Tongue (tissue), 2 donors: Measurements from ENCODE around the gene FHL2. TPM values are rescaled to one million over a fixed set of nuclear protein-coding genes. Genes with fewer than 3 reads are reported as not detected.

Experiments used
- DNase-seq: peaks from one replicate; pipeline ENCODE4 v3.0.0-alpha.2; 2015
- total RNA-seq: library from RNA; depleted of rRNA; stranded (reverse); fragments of >200 nt; gene quantifications from one replicate; pipeline ENCODE4 v1.2.3, GENCODE V29; 2014

The FHL2 gene
- total RNA-seq, 1 donor from 2014 or later: 193 TPM

DNA sequence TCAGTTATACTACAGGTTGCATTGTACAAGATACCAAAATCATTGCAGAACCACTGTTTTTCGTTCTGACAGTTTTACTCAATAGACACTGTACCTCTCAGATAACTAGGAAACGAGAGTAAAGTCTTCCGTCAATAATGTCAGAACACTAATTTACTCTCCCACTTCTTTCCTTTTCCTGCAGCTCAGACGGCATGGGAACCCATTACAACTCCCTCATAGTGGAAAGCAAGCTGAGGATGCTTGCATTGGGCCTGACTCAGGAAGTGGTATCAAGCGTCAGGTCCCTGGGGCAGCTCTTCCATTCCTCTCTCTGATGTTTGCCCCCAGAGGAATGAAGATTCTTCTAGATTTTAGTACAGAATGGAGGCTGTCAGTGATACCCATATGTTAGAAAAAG, 23.9 kb upstream of the FHL2 start:
- no peak for DNase-seq

DNA sequence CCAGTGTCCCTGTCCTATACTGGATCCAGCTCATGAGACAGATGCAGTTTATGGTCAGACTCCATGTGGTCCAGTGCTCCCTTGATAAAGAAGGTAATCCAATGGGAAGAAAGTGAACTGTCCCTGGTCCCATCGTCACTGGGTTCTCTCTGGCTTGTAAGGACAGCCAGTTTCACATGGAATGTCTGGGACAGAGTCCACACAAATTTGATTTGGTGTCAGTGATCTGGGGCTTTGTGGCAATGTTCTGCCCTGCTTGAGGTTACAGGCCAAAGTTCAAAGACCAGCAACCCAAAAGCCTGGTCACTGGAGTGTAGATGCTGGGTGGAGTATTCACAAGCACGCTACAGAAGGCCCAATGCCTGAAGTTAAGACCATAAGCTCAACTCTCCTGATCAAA, 22.2 kb upstream of the FHL2 start:
- no peak for DNase-seq

DNA sequence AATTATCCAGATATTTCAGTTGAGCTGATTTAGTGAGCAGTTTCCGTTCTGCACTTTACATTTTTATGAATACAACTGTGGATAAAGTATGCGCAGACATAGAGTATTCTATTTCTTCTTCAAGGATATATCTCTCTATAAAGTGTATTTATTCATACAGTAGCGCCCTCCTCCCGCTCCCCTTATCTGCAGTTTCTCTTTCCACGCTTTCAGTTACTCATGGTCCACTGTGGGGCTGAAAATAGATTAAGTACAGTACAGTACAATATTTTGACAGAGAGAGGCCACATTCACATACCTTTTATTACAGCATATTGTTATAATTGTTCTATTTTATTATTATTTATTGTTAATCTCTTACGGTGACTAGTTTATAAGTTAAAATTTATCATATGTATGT, 19.7 kb upstream of the FHL2 start:
- no peak for DNase-seq

DNA sequence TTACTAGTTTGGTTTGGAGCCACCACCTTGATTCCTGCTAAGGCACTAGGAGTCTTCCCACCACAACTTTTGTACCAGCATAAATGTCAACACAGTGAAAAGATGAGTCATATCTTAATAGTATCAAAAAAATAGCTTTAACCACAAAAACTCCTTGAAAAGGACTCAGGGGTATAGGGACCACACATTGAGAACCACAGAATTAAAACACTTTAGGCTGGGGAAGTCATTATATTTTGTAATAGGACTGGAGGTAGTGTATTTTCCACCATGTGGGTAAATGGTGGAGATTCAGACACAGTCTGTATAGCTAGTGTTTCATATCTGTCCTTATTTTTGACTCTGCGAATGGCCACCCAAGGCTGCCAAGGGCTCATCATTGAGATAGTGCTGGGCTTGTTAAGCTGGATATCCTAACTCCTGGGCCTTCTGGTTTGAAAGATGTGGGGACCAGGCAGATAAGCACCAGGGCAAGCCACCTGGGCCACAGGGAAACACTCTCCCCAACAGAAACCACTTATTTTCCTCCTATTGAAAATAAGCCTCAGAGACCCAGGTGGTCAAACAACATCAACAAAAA, 19.1 kb upstream of the FHL2 start:
- no peak for DNase-seq

DNA sequence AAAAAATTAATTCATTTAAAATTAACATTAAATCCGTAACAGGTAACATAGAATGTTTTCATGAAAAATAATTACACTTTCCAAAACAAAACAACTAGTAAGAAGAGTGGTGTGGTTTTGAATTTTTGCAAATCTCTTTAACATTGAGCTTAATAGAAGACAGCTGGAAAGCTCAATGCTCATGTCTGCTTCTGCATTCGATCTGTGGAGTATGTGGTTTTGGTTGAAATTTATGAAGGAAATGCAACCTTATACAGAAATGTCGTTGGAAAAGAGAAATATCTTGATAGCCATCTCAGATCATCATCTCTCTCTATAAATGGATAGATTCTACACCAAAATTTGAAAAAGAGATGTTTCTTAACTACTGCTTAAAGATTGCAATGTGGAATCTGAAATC, 17.3 kb upstream of the FHL2 start:
- DNase-seq: no peak

DNA sequence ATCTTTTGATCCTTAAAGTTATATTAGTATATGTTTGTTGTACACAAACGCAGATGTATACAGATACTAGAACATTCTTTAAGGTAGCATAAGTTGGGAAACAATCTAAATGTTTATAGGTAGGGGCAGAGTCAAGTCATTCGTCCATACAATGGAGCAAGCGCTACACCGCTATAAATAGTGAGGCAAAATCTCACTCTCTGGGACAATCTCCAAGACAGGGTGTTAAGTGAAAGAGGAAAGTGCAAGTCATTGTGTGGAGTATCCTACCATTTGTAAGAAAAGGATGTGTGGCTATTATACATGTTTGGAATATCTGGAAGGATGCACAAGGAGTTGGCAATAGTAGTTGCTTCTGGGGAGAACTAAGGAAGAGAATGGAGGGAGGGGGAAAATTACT, 16.2 kb upstream of the FHL2 start:
- DNase-seq: no peak

DNA sequence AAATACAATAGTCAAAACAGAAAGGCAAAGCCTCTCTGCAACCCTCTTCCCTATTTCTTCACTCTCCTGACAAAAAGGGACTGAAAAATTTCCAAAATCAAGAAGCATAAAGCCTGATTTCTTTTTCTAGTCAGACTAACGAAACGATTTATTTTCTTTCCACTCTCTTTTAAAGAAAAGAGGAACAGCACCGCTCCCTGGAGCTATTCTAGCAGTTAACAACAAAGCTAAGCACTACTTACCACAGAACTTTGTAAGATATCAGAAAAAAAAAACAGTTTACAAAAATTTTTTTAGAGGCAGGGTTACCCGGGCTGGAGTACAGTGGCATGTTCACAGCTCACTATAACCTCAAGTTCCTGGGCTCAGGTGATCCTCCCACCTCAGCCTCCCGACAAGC, 14.4 kb upstream of the FHL2 start:
- no peak for DNase-seq

DNA sequence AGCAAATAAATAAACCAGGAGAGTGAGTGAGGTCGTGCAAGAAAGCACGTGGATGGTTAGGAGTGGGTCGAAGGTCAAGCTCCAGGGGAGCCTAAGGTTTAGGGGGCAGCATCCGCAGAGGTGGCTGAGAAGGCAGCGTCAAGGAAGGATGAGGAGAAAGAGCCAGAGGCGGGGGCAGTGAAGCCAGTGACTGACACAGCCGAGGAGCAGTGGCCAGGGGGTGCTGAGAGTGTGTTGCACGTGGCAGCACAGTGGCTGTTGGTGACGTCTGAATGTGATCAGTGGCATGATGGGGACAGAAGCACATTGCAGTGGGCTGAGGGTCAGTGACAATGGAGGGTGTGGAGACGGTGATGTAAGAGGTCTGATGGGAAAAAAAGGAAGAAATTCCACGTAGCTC, 13.7 kb upstream of the FHL2 start:
- DNase-seq: no peak

DNA sequence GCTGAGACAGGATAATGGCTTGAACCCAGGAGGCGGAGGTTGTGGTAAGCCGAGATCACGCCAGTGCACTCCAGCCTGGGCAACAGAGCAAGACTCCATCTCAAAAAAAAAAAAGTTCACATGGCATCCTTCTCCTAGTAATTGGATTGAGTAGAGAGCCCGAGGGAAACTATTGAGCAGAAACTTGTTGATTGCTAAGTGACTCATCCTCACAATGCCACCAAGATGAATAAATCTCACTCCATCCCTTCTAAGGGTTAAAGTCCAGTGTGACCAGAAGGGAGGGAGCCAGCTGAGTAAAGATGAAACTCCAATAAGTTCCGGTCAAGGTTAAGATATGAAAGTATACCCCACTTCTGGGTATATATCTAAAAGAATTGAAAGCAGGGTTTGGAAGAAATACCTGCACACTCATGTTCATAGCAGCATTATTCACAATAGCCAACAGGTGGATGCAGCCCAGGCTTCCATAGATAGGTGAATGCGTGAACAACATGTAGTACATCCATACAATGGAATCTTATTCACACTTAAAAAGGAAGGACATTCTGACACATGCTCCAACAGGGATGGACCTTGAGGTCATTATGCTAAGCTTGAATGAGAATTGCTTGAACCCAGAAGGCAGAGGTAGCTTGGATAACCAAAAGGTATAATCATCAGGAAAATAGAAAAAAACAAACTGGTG, 13.0 kb upstream of the FHL2 start:
- DNase-seq: no peak

DNA sequence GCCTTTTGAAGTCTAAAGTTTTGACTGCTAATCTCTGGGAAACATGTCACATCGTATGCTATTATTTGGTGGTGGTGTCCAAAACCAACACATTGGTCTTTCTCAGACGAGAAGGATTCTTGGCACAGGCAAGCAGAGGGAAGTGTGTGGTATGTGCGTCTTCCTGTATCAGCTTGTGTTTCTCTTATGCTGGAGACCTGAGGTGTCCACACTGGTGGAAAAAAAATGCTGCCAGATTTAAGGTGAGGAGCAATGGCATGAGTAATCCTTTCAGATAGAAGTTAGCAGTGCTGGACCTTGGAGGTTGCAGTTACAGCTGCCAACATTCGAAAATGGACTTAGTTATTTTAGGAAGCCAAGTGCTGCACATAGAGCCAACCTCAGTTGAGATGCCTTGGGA, 11.7 kb upstream of the FHL2 start:
- no peak for DNase-seq

DNA sequence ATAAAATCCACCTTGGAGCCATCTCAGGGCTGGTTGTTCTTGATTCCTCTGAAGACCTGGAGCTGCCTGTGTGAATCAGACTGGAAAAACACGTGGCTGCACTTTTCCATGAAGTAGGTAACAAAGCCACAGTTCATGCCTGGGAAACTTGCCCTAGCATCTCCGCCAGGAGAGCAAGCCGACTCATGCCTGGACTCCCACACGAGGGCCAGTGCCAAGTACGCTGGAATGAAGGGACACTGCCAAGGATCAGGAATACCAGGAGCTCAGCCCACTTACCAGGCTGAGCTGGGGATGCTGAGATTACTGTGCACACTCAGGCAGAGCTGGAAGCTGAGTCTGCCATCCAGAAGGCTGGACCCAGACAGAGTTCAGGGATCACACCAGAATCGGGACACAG, 10.9 kb upstream of the FHL2 start:
- peak; percentile 92 for DNase-seq

DNA sequence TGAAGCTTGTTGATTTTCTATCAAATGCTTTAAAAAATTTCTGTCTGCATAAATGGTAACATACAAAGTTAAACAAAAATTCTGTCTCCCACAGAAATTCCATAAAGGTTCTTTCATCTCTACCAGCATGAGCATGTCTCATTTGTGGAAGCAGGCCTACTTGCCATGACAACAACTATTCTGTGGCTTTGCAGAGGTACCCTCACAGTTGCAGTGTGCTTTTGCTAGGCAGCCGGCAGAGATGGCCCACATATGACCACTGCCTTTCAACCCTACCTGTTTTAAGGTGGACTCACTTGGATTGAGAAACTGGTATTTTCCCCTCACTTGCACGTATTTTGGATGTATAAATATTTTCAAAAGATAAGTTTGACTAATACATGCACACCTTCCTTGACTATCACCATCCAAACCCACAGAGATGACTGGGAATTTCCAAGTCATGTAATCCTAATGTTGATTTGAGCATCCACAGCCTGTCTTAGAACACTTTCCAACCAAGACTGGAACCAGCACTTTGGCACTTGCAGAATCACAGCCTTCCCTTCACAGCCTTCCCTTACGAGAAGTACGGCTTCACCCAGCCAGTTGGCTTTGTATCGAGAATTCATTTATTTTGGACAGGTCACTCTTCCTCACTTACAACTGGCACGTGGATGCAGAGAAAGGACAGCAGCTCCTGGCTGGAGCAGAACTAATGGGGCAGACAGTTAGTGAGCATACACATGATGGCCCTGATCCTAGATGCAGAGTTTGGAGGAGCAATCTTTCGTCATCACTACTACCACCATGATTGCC, 9.3 kb upstream of the FHL2 start:
- no peak for DNase-seq

DNA sequence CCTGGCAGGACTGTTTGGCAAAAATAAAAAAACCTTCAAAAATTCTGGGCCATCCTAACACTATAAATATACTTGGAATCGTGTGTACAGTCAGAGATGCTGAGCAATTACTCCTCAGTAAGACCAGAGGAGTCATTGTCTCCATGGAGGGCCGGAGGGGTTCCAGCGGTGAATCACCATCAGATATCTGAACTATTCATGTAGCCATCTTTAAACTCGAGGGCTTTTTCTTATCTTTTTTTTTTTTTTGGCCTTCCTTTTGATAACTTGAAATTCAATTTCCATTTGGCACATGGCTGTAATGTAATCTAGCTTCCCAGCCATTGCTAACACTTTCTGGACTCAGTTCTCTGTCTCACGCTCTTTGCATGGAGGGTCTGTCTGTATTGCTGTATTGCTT, 7.4 kb upstream of the FHL2 start:
- no peak for DNase-seq

DNA sequence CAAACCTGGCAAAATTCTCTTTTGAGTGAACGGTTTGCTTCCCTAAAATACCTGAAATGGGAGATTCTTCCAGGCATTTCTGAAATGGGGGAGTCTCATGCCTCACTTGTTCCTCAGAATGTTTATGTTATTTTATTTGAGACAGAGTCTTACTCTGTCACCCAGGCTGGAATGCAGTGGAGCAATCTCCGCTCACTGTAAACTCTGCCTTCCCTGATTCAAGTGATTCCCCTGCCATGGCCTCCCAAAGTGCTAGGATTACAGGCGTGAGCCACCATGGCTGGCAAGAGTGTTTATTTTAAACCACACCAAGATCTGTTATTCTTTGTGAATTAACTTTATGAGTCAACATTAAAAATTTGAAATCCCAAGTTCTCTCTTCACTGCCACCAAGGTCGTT, 6.4 kb upstream of the FHL2 start:
- no peak for DNase-seq

DNA sequence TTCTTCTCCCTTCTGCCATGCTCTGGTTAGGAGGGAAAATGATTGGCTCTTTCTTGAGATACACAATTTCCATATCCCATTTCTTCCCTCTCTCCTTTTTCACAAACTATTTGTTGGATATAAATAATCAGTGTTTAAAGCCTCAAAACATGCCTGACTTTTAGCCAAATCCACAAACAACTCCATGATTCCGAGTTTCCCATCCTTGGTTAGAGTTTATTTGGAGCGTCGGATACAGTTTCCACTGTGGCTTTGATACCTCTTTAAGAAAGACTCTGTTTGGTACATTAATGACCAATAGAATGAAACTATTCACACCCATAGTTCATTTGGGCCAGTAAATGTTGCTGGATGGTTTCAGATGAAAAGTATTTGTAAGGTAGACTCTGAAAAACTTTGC, 5.9 kb upstream of the FHL2 start:
- no peak for DNase-seq

DNA sequence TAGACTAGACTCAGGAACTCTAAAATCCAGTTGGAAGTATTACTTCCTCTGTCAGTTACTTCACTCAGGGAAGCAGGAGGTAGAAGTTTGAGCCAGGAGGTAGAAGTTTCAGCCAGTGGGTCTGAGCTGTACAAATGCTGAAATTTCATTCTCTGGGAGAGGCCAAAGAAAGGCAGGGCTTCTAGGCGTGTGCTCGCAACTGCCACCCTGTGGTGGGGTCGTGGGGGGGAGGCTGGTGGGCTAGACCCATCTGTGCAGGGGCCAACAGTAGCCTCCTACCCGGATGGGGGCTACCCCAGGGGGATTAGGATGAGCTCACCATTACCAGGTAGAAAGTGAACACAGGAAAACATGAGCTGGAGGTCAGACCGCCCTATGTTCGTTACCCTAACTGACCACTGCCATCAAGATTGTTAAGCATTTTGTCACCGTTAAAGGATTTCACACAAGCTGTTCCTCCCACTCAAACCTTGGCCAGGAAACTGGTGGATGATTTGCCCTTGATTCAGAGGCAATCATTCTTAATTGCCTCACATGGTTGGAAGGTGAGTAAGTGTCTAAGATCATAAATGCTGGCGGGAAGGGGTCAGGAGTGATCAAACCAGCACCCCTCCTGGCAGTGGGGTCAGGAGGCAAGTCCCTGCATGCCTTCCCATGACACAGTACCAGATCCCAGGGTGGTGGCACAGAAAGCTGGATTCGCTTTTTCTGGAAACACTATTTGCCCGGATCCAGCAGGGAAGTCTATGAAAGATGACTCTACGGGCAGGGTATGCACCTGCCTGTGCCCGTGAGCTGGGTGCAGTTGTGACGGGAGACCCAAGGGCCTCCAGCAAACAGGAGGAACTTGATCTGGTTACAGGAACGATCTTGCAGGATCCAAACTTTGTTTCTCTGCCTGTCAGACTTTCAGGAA, 5.2 kb upstream of the FHL2 start:
- no peak for DNase-seq

DNA sequence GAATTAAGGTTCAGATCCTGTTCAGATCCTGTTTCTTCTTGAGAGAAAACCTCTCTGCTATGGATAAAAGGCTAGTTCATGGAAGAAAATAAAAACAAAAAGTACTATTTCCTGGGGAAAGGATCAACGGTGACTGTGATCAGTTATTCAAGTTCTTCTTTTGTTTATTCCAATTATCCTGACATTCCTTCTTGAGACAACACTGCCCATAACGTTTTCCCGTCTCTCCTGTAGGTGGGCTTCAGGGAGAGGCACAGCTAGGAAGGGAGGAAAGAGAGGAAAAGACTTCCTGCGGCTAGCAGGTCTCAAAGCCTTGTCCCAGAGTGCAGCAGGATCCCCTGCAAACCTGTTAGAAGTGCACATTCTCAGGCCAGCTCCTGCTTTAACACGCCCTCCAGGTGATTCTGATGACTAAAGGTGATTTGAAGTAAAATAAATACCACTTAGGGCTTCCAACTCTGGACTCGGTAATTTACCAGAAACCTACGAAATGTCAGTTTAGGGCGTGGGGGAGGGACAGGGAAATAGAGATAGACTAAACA, 4.5 kb upstream of the FHL2 start:
- DNase-seq: no peak

DNA sequence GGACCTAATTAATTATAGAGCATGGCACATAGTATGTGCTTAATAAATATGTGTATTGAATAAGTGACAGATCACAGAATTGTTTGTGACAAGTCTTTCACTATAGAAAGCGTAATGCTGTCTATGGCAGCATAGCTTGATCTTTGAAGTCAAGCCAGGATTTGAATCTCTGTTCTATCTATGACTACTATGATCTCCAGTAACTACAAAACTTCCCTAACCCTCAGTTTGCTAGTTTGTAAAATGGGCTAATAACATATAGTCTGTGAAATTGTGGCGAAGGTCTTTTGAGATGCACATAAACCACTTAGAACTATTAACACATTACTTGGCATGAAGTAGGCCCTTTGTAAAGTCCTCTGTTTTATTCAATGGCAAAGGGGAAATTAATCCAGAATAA, 4.0 kb upstream of the FHL2 start:
- no peak for DNase-seq

DNA sequence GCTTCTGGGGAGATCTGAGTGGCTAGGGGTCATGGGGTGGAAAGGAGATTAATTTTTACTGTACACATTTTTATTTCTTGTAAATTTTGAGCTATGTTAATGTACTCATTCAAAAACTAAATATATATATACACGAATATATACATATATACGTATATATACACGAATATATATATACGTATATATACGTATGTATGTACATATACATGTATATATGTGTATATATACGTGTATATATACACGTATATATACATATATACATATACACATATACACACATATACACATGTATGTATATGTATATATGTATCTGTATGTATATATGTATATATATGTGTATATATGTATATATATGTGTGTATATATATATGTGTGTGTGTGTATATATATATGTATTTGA, 3.0 kb upstream of the FHL2 start:
- DNase-seq: no peak

DNA sequence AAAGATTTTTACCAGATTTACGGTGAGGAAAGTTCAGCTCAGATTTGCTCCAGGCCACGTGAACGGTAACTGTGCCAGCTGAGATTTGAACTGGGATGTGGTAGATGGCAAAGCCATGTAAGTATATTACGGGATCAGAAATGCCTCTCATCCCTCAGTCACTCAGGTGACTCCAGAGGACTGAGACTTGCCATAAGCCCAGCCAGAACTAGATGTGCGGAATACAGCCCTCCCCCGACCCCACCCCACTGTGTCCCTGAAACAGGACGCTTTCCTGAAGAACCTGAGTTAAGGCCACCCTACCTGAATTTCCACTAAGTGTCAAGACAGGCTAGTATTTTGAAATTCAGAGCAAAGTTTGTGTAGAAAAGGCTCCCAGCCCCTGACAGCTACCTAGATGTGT, 1.3 kb upstream of the FHL2 start:
- DNase-seq: no peak

DNA sequence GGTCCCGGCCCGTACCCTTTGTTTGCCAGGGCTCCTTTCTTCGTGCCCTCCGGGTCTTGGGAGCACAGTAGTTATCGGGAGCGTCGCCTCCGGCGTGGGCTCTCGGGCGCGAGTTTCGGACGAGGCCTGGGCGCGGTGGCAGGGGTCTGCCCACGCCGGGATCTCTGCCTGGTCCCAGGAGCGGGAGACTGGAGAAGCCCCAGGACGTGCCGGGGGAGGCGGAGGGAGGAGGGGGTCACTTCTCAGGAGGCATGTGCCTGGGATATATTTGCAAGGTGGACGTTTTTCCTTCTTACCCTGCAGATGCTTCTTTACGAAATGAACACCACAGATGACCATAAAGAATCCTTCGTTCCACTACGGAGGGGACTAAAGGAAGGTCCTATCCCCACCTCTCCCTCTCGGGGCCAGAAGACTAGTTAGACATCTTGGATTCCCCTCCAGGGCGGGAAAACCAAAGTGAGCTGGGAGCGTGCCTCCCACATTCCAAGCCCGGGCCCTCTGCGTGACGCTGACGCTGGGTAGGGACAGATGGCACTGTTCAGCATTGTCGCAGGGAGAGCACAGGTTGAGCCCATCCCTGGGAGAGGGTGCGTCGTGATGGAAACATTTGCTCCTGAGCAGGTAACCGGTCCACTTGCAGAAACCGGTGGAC, 483 bp upstream of the FHL2 start:
- peak; percentile 68 for DNase-seq

DNA sequence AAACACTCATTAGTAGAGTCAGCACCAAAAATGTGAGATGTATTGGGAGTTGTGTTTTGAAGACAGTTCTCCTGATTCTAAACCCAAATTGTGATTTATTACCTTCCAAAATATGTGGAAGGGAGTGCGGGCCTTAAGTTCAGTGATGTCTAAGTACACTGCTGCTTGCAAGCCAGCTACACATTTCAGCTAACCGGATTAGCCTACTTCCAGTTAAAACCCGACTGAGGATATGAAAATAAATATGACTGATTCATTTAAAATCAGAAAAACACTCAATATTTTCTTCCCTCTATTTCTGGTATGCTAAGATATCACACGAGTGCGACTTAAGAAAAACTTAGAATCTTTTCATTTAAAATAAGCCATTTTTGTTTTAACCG, 907 bp downstream of the FHL2 start:
- DNase-seq: peak; percentile 50
